NCI-H2107 (cell line): ENCODE results near the gene EIF4A3.

Experiments
- DNase-seq: peaks from one replicate; lab custom pipeline; 2025; lab: John Stamatoyannopoulos, UW

Gene EIF4A3

DNA sequence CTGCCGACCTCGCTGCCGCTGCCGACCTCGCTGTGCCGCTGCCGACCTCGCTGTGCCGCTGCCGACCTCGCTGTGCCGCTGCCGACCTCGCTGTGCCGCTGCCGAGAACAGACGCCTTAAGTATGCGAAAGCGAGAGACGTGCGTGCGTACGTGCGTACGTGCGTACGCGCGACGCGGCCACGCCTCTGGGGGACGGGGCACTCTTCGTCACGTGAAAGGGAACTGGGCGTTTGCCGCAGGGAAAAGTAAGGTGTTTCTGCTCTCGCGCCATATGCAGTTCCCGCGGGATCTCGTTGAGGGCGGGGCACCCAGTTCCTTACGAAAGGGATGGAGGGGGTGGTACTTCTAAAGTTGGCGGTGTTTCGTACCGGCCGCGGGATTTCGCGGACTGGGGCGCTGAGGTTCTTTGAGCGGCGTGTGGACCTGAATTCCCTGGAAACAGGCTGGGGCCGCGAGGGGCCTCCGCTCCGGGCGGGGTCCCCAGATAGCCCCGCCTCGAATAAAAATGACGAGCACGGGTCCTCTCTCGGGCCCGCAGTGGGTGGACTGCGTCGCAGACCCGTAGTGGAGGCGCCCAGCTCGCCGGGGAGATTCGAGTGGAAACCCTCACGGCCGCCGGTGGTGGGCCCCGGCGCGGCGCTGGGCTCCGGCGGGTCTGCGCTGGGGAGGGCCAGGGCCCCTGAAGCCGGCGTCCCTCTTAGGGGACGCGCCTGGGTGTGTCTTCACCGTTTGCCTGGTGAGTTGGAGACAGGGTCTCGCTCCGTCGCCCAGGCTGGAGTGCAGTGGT lies at the start of gene EIF4A3:
Gene EIF4A3, minus strand, starts transcription at position 94 of the 788 bp plus-strand sequence. CDS start 167 bp downstream, outside the sequence.
- peak; percentile 97 for DNase-seq

DNA sequence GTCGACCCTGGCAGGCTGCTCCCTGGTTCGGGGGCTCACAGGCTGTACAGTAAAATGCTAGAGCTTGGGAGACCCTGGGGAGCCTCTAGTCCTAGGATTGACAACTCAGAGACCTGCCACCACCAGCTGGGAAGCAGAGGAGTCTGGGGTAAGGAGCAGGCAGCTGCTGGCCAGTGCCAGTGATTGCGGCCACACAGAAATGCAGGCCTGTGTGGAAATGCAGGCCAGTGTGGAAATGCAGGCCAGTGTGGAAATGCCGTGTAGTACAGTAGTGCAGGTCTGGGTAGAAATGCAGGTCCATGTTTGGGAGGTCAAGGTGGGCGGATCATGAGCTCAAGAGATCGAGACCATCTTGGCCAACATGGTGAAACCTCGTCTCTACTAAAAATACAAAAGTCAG lies 49.7 kb upstream of the EIF4A3 start:
- no peak for DNase-seq

DNA sequence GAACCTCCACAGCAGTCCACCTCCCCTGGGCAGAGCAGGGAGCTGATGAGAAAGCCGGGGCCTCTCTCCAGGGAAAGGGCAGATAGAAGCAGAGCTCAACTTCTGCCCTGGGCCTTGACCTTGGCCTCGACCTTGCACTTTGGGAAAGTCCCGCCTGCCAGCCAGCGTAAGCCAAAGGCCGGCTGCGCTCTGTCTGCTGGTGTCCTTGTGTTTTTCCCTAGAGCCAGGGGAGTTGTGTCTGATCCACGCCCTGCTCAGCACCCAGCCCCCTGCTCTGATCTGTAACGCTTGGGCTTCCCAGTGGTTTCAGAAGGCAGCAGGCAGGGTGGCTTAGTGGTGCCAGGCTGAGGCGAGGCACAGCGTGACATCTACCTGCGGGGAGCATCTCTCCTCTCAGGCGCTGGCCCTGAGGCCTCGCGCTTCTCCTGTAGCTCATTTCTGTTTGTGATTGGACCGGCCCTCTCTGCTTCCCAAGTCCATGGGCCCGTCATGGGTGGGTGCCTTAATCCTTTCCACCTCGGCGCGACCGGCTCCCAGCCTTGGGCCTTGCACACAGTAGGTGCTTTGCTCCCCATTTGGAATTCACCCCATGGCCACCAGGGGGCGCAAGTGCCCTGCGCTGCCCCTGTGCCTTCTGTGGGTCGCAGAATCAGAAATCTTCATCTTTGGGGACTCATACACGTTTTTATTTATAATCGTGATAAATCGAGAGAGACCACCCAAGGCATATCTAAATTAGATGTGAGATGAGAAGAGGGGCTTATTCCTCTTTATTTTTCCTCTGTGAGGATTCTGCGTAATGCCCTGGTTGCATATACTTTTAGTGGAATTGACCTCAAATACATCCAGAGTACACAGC lies 49.0 kb upstream of the EIF4A3 start:
- DNase-seq, result no peak

DNA sequence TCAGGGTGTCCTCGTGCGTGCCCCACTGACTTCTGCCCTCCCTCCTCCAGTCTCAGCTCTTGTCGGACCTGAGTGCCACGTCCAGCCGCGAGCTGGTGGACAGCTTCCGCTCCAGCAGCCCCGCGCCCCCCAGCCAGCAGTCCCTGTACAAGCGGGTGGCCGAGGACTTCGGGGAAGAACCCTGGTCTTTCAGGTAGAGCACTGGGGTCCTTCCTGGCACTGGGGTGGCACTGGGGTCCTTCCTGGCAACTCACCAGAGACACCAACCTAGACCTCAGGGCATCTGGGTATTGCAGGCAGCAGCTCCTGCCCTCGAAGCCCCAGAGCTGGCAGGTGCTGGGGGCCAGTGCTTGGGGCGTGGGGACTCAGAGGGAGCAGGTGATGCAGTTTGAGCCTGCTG lies 48.2 kb upstream of the EIF4A3 start:
- no peak for DNase-seq

DNA sequence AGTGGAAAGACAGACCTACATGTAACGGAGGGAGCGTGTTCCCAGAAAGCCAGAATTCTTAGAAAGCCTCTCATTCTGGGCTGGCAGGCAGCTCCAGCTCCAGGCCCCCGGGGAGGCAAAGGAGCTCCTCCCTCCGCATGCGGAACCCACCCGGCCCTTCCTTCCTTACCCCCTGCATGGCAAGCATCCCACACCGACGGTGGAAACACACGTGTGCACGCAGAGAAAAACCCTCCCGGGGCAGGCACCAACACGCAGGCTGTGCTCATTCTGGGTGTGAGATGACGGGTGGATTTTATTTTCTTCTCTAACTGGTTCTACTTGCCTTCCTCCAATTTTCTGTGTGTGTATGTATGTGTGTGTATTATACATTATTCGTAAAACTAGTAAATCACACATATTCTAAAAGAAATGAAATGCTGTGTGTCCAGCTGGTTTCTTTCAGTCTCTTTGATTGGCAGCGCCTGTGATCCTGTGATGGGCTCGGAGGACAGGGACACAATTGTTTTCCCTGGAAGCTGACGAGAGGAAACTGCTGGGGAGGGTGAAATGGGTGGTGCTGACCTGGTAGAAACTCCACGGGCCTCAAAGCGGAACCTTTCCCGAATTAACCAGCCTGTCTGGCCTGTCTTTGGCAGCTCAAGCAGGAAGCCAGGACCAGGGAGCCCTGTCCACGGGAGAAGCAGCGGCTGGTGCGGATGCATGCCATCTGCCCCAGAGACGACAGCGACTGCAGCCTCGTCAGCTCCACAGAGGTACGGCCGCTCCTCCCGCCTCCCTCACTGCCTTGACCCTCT lies 45.1 kb upstream of the EIF4A3 start:
- DNase-seq, result no peak

DNA sequence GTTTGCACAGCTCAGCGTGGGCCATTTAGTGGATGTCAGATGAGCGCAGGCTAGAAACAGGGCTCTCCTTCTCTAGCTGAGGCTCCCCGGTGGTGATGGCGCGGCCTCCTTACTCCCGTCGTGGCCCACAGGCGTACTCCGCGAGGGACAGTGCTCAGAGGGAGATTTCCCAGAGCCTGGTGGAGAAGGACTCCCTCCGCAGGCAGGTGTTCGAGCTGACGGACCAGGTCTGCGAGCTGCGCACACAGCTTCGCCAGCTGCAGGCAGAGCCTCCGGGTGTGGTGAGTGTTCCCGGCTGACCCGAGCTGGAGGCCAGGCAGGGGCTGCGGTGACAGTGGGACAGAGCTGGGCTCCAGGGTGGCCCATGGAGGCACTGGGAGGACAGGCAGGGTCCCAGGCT lies 44.3 kb upstream of the EIF4A3 start:
- no peak for DNase-seq

DNA sequence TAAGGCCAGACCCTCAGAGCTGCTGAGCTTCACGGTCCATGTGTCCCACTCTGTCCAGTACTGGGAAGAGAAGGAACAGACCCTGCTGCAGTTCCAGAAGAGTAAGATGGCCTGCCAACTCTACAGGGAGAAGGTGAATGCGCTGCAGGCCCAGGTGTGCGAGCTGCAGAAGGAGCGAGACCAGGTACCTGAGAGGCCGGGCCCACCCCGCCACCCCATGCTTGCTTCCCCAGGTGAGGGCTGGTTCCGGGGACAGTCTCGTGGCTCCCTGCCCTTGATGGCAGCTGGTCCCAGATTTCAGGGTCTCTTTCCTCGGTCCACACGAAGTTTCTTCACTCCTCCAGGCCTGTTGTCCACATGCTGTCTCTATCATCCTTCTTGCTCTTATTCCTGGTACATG lies 43.8 kb upstream of the EIF4A3 start:
- DNase-seq, result no peak

DNA sequence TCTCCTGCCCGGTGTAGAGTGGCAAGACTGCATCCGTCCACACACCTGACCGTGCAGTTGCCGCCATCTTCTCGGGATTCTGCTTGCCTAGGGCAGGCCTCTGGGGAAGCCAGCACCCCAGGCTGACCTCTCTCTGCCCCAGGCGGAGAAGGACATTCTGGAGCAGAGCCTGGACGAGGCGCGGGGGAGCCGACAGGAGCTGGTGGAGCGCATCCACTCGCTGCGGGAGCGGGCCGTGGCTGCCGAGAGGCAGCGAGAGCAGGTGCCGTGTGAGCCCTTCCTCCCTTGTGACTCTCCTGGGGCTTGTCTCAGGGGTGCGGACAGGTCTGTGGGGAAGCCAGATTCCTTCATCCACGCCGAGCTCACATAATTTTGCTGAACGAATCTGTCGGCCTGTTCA lies 42.7 kb upstream of the EIF4A3 start:
- no peak for DNase-seq

DNA sequence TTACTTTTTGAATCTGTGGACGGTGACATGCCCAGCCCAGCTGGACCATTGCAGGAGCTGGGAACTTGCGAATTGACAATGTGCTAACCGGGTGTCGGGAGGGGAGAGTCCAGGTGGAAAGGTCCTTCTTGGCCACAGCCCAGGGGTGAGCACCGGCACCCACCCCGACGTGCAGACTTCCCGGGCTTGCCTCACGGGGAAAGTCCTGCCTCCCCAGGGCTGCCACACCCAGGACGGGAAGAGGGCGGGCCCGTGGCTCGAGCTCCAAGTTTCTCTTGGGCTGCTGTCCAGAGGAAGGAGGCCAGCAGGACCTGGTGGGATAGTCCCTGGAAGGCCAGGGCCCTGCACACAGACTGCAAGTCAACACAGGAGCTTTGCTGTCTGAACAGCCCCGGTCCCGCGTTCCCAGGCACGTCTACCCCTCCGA lies 40.6 kb upstream of the EIF4A3 start:
- no peak for DNase-seq

DNA sequence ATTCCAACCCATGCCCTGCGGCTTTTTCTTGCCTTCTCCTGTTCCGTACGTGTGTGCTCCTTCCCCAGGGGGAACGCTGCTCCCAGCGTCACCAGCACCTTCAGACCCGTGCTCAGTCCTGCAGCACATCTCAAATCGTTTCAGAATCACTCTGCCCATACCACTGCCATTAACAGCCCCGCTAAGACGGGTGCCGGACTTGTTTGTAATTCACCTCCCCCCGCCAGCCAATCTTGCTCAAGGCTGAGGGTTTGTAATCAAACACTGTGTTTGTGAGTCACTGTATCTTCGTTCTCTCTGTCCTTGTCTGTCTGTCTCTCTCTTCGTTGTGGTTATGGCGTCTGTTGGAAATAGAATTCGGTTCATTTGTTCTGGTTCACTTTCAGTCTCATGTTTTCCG lies 40.2 kb upstream of the EIF4A3 start:
- DNase-seq, result no peak

DNA sequence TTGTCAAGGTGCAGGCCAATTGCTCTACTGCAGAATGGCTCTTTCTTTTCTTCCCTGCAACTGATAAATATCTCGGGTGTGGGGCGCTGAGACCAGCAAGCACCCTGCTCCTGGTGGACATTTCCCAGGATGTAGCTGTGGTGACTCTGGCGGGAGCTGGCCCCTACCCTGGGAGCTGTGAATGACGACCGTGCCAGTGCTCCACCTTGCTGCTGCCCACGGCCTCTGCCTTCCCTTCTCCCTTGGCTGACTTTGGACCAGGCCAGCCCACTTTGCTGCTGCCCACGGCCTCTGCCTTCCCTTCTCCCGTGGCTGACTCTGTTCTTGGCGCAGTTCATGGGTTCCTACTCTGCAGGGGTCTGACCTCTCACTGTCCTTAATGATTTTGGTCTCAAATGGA lies 39.0 kb upstream of the EIF4A3 start:
- DNase-seq, result no peak

DNA sequence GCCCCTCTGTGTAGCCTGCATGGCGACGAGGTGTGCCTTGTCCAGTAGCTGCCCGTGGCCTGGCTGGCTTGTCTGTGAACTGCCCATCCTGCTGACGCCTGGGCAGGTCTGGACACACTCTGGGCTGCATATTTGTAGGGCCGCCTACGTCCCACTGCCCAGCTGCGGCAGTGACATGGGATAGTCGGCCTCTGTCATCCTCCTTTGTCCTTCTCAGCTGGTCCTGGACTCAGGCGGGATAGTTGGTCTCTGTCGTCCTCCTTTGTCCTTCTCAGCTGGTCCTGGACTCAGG lies 37.4 kb upstream of the EIF4A3 start:
- no peak for DNase-seq

DNA sequence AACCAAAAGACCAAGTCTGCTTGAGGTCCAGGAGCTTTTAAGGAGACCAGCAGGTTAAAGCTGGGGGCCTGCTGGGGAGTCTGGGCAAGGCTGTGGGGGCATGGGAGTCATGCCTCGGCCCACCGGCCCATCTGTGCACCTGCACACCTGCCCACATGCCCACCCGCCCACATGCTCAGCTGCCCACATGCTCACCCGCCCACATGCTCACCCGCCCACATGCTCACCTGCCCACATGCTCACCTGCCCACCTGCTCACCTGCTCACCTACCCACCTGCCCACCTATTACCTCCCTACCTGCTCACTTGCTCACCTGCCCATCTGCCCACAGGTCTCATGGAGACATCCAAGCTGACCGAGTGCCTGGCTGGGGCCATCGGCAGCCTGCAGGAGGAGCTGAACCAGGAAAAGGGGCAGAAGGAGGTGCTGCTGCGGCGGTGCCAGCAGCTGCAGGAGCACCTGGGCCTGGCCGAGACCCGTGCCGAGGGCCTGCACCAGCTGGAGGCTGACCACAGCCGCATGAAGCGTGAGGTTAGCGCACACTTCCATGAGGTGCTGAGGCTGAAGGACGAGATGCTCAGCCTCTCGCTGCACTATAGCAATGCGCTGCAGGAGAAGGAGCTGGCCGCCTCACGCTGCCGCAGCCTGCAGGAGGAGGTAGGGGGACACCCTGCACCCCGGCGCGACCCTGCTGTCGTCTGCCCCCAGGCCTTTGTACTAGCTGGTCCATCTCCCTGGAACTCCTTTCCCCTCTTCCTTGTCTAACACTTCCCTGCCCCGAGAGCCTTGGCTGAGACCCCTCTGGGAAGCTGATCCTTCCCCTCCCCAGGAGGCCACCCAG lies 36.9 kb upstream of the EIF4A3 start:
- DNase-seq, result no peak

DNA sequence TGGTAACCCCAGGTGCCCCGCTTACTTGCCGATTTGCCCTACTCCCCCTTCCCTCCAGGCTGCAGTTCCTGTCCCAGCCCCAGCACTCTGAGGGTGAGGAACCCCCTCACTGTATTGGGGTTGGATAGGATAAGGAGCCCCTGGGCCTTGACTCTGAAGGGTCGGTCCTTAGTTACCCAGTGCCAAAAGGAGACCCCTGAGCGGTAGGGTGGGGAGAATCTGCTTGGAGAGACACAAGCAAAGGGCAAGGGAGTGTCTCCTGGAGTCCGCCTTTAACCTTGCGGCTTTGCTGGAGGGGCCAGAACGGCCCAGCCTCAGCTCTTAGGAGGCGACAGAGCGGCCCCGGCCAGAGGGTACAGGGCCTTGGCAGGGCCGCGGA lies 35.9 kb upstream of the EIF4A3 start:
- DNase-seq, result no peak

DNA sequence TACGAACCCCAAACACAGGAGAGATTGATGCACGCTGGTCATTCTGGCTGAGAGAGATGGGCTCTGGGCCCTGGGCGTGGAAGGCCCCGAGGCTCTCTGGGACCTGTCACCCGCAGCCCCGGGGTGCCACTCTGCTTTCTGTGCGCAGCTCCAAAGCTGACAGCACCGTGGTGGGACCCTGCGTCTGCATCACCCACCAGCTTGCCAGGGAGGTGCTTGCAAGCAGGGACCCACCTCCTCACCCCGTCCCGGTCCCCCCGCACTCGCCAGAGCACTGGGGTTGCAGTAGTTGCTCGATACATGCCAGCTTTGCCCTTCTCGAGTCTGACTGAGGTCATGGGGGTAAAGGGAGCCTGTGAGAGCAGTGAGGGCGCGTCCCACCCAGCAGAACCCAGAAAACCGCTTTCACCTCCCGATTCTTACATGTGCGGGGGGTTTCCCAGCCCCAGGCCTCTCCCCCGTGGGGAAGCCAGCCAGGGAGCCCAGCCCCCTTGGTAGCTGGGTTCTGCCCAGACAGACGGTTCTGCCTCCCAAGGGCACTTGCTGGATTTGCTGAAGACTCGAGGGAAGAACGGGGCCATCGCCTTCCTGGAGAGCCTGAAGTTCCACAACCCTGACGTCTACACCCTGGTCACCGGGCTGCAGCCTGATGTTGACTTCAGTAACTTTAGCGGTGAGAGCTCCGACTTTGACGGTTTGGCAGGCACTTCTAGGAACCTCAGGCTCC lies 35.4 kb upstream of the EIF4A3 start:
- no peak for DNase-seq

DNA sequence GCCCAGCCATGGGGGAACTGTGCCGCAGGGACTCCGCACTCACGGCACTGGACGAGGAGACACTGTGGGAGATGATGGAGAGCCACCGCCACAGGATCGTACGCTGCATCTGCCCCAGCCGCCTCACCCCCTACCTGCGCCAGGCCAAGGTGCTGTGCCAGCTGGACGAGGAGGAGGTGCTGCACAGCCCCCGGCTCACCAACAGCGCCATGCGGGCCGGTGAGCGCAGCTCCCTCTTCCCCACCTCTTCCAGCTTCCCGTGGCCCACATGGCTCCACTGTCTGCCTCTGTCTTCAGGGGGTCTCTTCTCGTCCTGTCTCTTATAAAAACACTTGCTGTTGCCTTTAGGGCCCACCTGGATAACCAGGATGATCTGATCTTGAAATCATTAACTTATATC lies 34.5 kb upstream of the EIF4A3 start:
- DNase-seq, result no peak

DNA sequence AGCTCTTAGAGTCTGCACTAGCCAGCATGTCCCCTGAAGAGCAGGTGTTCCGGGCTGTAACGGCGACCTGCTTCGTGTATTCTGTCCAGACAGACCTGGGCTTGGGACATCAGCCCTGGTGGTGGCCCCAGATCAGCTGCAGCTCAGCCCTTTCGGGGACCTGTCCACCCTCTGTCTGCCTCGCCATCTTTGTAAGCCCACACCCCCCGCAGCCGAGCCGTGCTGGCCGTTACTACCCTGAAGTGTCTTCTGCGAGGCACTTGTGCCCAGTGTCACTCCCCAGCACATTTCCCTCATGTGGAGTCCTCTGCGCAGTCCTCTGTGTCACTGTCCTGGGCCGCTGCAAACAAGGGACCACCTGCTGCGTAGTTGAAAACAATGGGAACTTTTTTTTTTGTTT lies 33.3 kb upstream of the EIF4A3 start:
- DNase-seq, result no peak

DNA sequence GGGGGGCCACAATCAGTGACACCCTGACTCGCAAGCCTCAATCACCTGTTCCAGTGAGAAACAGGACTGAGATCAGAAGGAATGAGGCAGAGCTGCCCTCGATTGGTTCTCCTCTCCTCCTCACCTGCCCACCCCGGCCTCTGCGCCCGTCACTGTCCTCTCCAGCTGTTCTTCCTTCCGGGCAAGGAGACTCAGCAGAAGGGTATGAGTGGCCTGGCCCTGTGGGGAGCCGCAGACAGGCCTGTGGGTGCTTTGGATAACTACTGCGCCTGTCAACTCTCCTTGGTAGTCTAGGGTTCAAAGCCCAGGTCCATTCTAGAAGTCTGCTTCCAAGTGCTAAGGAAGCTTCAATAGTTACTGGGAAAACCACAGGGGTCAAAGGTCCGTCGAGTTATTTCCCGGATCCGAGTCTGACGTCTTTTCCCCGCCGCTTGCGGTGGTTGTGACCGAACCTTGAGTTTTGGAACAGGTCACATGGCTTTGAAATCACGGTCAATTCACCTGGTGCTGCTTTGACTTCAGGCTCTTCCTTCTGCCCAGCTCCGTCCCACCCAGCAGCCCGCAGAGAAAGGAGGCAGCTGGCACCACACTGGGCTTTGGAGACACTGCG lies 31.2 kb upstream of the EIF4A3 start:
- DNase-seq, result no peak

DNA sequence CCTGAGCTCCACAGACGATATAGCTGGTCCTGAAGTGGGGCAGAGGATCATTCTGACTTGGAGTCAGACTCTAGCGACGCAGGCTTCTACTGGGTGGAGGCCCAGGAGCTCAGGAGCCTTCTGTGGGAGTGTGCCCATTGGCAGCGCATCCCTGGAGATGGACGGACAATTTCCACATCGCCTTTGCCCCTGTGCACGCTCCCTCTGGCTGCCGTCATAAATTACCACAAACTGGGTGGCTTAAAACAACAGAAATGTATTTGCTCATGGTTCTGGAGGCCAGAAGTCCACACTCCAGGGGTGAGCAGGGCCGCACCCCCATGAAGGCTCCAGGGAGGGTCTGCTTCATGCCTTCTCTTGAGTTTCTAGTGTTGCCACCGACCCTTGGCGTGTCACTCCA lies 29.8 kb upstream of the EIF4A3 start:
- no peak for DNase-seq

DNA sequence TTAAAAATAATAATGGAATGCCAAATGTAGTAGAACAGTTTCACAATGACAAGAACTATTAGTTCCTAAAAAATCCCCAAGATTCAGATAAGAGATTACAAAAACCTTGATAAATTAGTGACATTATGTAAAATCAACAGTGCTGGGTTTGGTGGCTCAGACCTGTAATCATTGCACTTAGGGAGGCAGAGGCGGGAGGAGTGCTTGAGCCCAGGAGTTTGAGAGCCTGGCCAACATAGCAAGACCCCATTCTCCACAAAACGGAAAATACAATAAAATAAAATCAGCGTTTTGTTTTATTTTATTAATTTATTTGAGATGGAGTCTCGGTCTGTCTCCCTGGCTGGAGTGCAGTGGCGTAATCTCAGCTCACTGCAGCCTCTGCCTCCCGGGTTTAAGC lies 27.0 kb upstream of the EIF4A3 start:
- DNase-seq, result no peak

DNA sequence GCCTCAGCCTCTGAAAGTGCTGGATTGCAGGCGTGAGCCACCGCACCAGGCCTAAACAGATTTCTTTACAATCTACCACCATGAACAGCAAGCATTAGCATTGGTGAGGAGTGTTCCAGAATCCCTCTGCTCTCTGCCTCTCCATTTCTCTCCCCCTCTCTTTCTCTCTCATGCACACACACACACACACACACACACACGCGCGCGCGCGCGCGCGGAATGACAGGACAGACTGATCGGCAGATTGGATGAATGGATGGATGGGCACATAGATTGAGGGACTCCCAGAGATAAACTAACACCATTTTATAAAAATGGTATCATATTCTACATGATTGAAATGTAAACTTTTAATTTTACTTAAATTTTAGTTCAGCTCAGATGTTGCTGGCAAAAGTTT lies 26.2 kb upstream of the EIF4A3 start:
- no peak for DNase-seq
